G401 (cell line): ENCODE measurements around the gene USP49. TPM values are rescaled to one million over a fixed set of nuclear protein-coding genes. Genes with fewer than 3 reads are reported as not detected.

ENCODE experiments used
- DNase-seq: peaks from one replicate; pipeline ENCODE4 v3.0.0-alpha.2; 2015; ENCODE audit warnings: low spot score
- in situ Hi-C: cut with HindIII; loops from 2 replicates; pipeline ENCODE4 v1.10.0; 2016; ENCODE audit warnings: low sequenced_read_pairs, mixed read lengths
- total RNA-seq: library from RNA; depleted of rRNA; stranded (reverse); fragments of >200 nt; shearing (Covaris generic); gene quantifications from 2 replicates; pipeline ENCODE4 v1.2.3, GENCODE V29; 2014

The USP49 gene
- total RNA-seq, 1 experiment from 2014 or later, result 9.9 TPM

DNA sequence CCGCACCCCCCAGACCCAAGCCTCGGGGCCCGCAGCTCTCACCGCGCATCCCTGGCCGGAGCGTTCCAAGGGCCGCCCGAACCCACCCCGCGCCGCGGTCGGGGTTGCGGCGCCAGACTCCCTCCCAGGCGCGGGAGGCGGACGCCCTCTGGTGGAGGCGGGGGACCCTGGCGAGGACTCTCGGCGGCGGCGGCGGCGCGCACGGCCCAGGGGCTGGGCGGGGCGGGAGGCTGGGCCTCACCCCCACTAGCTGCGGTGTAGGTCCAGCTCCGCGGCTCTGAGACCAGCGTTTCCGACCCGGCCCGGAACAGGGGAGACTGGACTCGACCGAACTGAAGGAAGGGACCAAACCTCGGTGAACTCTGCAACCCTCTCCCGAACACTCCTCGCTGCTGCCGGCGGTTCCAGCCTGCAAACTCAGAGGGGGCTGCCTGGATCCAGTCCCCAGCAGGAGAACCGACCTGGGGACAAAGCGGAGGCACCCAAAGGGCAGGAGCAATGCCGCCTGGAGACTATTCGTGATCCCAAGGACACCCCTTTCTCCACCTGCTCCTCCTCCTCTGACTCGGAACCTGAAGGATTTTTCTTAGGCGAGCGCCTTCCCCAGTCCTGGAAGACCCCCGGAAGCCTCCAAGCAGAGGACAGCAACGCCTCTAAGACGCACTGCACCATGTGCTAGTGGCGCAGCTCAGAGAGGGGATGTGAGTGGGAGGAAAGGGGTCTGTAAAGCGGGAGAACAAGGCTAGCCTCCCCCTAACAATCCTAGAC, 108.5 kb downstream of the USP49 start:
- DNase-seq, result peak; percentile 85
- in situ Hi-C loops, result loop anchor here (25.0 kb wide), 1 partner anchor 251 kb away; no protein-coding TSS in a partner anchor

DNA sequence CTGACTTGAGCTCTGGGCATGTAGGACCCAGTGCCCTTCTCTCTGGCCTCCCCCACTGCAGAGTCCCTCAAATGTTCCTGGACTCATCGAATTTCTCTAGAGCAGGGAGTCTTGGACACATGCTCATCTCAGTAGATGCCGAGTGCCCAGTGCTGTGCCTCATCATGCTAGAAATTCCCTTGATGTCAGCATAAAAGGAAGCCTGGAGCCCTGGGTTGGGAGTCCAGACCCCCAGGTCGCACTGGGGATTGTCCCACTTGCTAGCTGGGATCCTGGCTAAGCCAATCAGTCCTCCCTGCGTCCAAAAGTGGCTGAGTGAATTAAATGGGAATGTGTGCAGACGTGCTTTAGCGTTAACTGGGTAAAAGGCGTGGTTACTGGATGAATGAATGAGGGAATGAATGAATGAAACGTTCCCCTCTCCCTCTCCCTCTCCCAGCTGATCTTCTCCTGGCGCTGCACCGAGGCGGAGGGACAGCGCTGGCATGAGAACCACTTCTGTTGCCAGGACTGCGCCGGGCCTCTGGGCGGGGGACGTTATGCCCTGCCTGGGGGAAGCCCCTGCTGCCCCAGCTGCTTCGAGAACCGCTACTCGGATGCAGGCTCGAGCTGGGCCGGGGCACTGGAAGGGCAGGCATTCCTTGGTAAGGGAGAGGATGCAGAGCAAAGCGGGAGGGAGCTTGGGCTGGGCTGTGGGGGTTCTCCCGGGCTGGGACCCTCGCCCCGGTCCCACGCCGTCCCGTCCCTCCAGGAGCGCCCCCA, 109.3 kb downstream of the USP49 start:
- peak; percentile 56 for DNase-seq
- in situ Hi-C loops, result loop anchor here (25.0 kb wide), 1 partner anchor 251 kb away; no protein-coding TSS in a partner anchor

DNA sequence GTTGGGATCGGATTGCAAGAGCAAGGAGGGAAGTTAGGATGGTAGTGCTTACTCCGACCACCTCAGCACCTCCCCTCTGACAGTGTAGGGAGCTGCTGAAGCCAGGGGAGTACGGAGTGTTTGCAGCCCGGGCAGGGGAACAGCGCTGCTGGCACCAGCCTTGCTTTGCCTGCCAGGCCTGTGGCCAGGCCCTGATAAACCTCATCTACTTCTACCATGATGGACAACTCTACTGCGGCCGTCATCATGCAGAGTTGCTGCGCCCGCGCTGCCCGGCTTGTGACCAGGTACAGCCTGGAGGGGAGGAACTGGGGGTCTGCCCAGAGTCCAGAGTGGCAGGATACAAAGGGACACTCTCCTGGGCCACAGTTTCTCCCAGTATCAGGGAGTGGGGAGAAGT, 109.9 kb downstream of the USP49 start:
- no peak for DNase-seq
- in situ Hi-C loops, result loop anchor here (25.0 kb wide), 1 partner anchor 252 kb away; no protein-coding TSS in a partner anchor

- DNase-seq, result no peak
- in situ Hi-C loops, result loop anchor here (25.0 kb wide), 1 partner anchor 253 kb away; no protein-coding TSS in a partner anchor
These were observed 110.5 kb downstream of the USP49 start for GRCh38 chr6:41784581-41785171.

GRCh38 chr6:41783106-41783780, 111.9 kb downstream of the USP49 start:
- in situ Hi-C loops, result loop anchor here (25.0 kb wide), 1 partner anchor 254 kb away; no protein-coding TSS in a partner anchor
- DNase-seq, result no peak

- DNase-seq, result no peak
- in situ Hi-C loops, result loop anchor here (25.0 kb wide), 1 partner anchor 256 kb away; no protein-coding TSS in a partner anchor
These were observed 113.8 kb downstream of the USP49 start for GRCh38 chr6:41781366-41781730.

- peak; percentile 57 for DNase-seq
These were observed 114.4 kb downstream of the USP49 start, which contains the start of gene PRICKLE4 for GRCh38 chr6:41780551-41781365. Gene PRICKLE4 (plus strand): TSS chr6:41780782. CDS start chr6:41783474, 2,692 bp downstream.

GRCh38 chr6:41779788-41780550, 115.2 kb downstream of the USP49 start, which contains the start of gene FRS3:
Gene FRS3 (minus strand): TSS chr6:41779900. CDS start chr6:41776987, 2,913 bp downstream.
- in situ Hi-C loops, result loop anchor here (25.0 kb wide), 1 partner anchor 257 kb away; no protein-coding TSS in a partner anchor
- DNase-seq, result peak; percentile 98

More at GRCh38 chr6:41780551-41781365, 114.4 kb downstream of the USP49 start, which contains the start of gene PRICKLE4:
- in situ Hi-C loops, result loop anchor here (25.0 kb wide), 1 partner anchor 257 kb away; no protein-coding TSS in a partner anchor

GRCh38 chr6:41779336-41779735, 115.8 kb downstream of the USP49 start:
- in situ Hi-C loops, result loop anchor here (25.0 kb wide), 1 partner anchor 258 kb away; no protein-coding TSS in a partner anchor
- peak; percentile 13 for DNase-seq

DNA sequence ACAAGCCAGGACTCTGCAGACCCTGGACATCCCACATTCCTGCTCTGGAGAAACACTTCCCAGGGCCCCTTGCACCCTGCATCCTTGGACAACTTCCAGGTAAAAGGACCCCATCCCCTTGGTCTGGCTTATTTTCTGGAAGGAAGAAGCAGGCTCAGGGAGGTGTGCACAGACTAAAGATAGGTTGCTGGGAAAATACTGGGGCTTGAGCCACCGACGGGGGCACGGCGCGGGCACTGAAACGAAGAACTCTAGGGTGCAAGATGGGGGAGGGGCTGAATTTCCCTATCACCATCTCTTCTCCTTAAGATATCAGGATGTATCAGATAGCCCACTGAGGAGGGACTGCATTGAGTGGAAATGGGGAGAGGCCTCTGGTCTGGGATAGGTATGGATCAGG, 116.3 kb downstream of the USP49 start:
- in situ Hi-C loops, result loop anchor here (25.0 kb wide), 1 partner anchor 258 kb away; no protein-coding TSS in a partner anchor
- no peak for DNase-seq

- no peak for DNase-seq
- in situ Hi-C loops, result loop anchor here (25.0 kb wide), 1 partner anchor 260 kb away; no protein-coding TSS in a partner anchor
These were observed 117.5 kb downstream of the USP49 start for GRCh38 chr6:41777551-41778285.

- in situ Hi-C loops, result loop anchor here (25.0 kb wide), 1 partner anchor 262 kb away; no protein-coding TSS in a partner anchor
- DNase-seq, result no peak
These were observed 119.8 kb downstream of the USP49 start for GRCh38 chr6:41775293-41775882.

DNA sequence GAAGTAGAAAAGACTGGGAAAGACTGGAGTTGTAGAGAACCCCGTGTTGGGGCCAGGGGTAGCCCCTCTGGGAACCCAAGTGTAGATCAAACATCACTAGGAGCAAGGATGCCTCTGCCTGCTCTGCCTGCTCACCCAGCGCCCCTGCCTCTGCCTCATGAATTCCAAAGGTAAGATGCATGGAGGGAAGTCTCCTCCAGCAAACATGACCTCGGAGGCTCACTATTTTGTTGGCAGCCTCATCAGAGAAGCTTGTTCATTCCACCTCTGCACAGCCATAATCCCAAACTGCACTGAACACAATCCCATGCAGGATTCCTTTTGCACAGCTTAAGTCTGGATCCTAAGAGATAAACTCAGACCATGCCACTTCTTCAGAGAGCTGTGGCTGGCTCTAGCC, 120.3 kb downstream of the USP49 start:
- in situ Hi-C loops, result loop anchor here (25.0 kb wide), 1 partner anchor 262 kb away; no protein-coding TSS in a partner anchor

DNA sequence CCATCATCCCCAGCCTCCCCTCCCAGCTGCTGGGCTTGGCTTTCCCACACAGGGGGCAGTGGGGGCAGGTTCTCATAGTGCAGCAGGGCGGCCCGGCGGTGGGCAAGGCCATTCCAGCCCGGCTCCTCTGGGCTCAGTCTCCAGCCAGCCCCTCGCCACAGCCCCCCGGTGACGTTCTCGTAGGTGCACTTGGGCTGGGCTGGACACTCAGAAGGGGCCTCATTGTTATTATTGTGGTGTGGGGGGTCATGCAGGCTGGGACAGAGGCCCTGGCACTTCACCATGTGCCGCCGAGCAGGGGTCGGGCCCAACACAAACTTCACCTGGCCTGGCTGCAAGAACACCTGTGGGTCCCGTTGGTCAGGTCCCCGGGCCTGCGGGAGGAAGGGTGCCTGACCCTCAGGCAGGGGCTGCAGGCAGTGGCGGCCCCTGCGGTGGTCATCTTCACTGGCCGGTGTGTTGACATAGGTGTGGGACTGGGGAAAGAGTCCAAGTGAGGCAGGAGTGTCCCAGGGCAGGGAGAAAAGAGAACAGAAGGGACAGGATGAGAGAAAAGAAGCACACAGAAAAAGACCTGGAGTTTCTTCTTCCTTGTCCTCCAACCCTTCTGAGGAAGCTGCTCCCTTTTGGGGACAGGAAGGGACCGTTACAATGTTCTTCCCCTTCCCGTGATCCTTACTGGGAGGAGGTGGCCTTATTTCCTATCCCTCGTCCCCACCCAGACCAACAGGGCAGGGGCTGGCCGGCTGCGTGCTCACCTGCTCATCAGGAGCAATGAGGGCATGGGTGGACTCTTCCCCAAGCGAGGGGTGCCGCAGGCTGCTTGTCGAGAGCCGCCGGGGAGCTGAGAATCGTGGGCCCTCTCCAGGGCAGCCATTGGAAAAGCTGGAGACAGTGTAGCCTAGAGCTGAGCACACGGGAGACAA, 123.9 kb downstream of the USP49 start:
- in situ Hi-C loops, result no loop called here
- no peak for DNase-seq

More for the DNA sequence above, 120.3 kb downstream of the USP49 start:
- no peak for DNase-seq
